BLaER1 treated with 17β-estradiol and CSF1 and Interleukin-3, amounts not matched to agents 10 nM and 100 nM (cell line): Measurements from ENCODE around the gene WWTR1.

ENCODE experiments used
- H3K27ac ChIP-seq, 11 experiments: shearing (Covaris generic); formaldehyde crosslinking; 2 replicates each; pipeline ENCODE4 v1.8.1; 2022
- H3K27me3 ChIP-seq, 11 experiments: shearing (Covaris generic); formaldehyde crosslinking; 2 replicates each; pipeline ENCODE4 v1.8.1; 2022
- H3K36me3 ChIP-seq, 11 experiments: shearing (Covaris generic); formaldehyde crosslinking; 2 replicates each; pipeline ENCODE4 v1.8.1; 2022
- H3K4me1 ChIP-seq, 10 experiments: shearing (Covaris generic); formaldehyde crosslinking; 2 replicates each; pipeline ENCODE4 v1.8.1; 2022
- H3K4me2 ChIP-seq, 11 experiments: shearing (Covaris generic); formaldehyde crosslinking; 2 replicates each; pipeline ENCODE4 v1.8.1; 2022
- H3K4me3 ChIP-seq, 10 experiments: shearing (Covaris generic); formaldehyde crosslinking; 2 replicates each; pipeline ENCODE4 v1.8.1; 2022
- H3K9ac ChIP-seq, 11 experiments: shearing (Covaris generic); formaldehyde crosslinking; 2 replicates each; pipeline ENCODE4 v1.8.1; 2022
- H3K9me3 ChIP-seq, 11 experiments: shearing (Covaris generic); formaldehyde crosslinking; replicated peaks in 1 of 11; 2 replicates each; pipeline ENCODE4 v1.8.1; 2022
- H4K20me1 ChIP-seq, 11 experiments: shearing (Covaris generic); formaldehyde crosslinking; 2 replicates each; pipeline ENCODE4 v1.8.1; 2022
- Cebpa-rat ChIP-seq, 11 experiments: shearing (Covaris generic); IDR thresholded peaks; 2 replicates each; pipeline ENCODE4 v1.8.1; 2022

WWTR1 gene

GRCh38 chr3:149579161-149579560, 78.7 kb downstream of the WWTR1 start:
- Histone ChIP-seq H4K20me1 (no peaks in the 10 kb centered on the region), H3K4me2 (peak overlapping the region in 10 of 11 experiments; percentile 16 to 76 (median 68); a peak in 16 of 22 replicates), H3K4me3 (no peak overlapping the region), H3K27ac (peak overlapping the region in 1 of 11 experiments; percentile 19; a peak in 1 of 22 replicates), H3K36me3 (no peaks in the 10 kb centered on the region), H3K27me3 (peaks cover 0 to 53% (median 0%) of the 10 kb centered on the region in 11 experiments; a peak in 4 of 22 replicates), H3K9me3 (no peaks in the 10 kb centered on the region), H3K4me1 (peaks cover 46 to 77% (median 63%) of the 10 kb centered on the region in 10 experiments), H3K9ac (no peak overlapping the region)
- no peak for TF ChIP-seq Cebpa-rat (IDR thresholded peaks at IDR 0.05)

GRCh38 chr3:149577801-149578200, 80.0 kb downstream of the WWTR1 start:
- Histone ChIP-seq H3K4me3 (no peak overlapping the region), H3K9ac (no peak overlapping the region), H3K27me3 (peaks cover 0 to 40% (median 0%) of the 10 kb centered on the region in 11 experiments; a peak in 3 of 22 replicates), H3K27ac (no peak overlapping the region), H4K20me1 (no peaks in the 10 kb centered on the region), H3K9me3 (no peaks in the 10 kb centered on the region), H3K4me2 (peak overlapping the region in 3 of 11 experiments; percentile 78 to 87 (median 87); a peak in 4 of 22 replicates), H3K36me3 (no peaks in the 10 kb centered on the region), H3K4me1 (peaks cover 54 to 90% (median 77%) of the 10 kb centered on the region in 10 experiments)
- TF ChIP-seq Cebpa-rat (IDR thresholded peaks at IDR 0.05) = no peak

GRCh38 chr3:149575961-149576564, 81.8 kb downstream of the WWTR1 start:
- peak overlapping the region; percentile 61 to 89 (median 73) for H3K4me2 ChIP-seq
- no peak for TF ChIP-seq Cebpa-rat (IDR thresholded peaks at IDR 0.05)
- peaks cover 0 to 41% (median 0%) of the 10 kb centered on the region in 11 experiments; a peak in 3 of 22 replicates for H3K27me3 ChIP-seq
- H3K4me3 ChIP-seq = peak overlapping the region in 4 of 10 experiments; percentile 0 to 22 (median 2); a peak in 1 of 20 replicates
- H3K4me1 ChIP-seq = peaks cover 62 to 95% (median 82%) of the 10 kb centered on the region in 10 experiments
- no peaks in the 10 kb centered on the region for H3K9me3 ChIP-seq
- H3K27ac ChIP-seq = peak overlapping the region in 8 of 11 experiments; percentile 2 to 70 (median 42); a peak in 15 of 22 replicates
- H4K20me1 ChIP-seq = no peaks in the 10 kb centered on the region
- no peaks in the 10 kb centered on the region for H3K36me3 ChIP-seq
- H3K9ac ChIP-seq = peak overlapping the region in 5 of 11 experiments; percentile 3 to 19 (median 7); a peak in 3 of 22 replicates

DNA sequence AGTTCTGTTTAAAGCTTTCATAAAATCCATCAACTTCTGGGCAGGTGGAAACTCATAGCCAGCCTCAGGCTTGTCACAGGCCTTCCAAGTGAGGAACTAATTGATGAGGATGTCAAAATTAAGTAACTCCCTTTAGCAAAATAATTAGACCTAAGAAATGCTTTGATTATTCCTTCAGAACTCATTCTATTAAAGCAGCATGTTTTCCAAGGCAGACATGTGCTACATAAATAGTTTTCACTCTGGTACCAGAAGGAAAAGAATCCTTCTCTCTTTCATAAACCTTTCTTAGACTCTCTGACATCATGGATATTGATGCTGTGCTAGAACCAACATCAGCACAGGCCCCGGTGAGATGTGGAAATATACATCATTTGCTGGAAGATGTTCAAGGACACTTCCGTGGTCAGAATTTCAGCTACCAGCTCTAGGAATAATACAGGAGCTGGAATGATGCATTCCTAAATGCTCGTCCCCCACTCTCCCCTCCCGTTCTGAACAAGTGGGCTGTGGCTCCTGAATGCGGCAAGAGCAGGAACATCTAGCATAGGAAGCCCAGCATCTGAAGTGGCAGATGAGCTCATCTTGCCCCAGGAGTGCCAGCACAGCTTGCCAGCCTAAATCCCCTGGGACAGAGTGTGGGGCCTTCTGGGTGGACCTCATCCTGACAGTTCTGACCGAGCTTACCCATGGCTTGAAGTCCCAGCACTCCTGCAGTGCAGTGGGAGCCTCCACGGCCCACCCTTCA, 82.4 kb downstream of the WWTR1 start:
- Histone ChIP-seq H3K4me1 (peaks cover 62 to 95% (median 82%) of the 10 kb centered on the region in 10 experiments), H4K20me1 (no peaks in the 10 kb centered on the region), H3K27ac (peak overlapping the region in 8 of 11 experiments; percentile 2 to 70 (median 42); a peak in 13 of 22 replicates), H3K9me3 (no peaks in the 10 kb centered on the region), H3K9ac (peak overlapping the region in 5 of 11 experiments; percentile 3 to 19 (median 7); a peak in 3 of 22 replicates), H3K36me3 (no peaks in the 10 kb centered on the region), H3K4me2 (peak overlapping the region; percentile 61 to 89 (median 73)), H3K4me3 (peak overlapping the region in 3 of 10 experiments; percentile 0 to 22 (median 1); a peak in 1 of 20 replicates), H3K27me3 (peaks cover 0 to 35% (median 0%) of the 10 kb centered on the region in 11 experiments; a peak in 3 of 22 replicates)
- no peak for TF ChIP-seq Cebpa-rat (IDR thresholded peaks at IDR 0.05)

- no peaks in the 10 kb centered on the region for H3K36me3 ChIP-seq
- H3K9ac ChIP-seq = peak overlapping the region in 1 of 11 experiments; percentile 22; a peak in 1 of 22 replicates
- peak overlapping the region in 6 of 11 experiments; percentile 24 to 60 (median 38); a peak in 10 of 22 replicates for H3K27ac ChIP-seq
- H3K4me1 ChIP-seq = peaks cover 53 to 75% (median 67%) of the 10 kb centered on the region in 10 experiments
- no peak overlapping the region for H3K4me3 ChIP-seq
- H3K27me3 ChIP-seq = peaks cover 0 to 13% (median 0%) of the 10 kb centered on the region in 11 experiments; a peak in 2 of 22 replicates
- H3K4me2 ChIP-seq = peak overlapping the region; percentile 42 to 89 (median 71)
- no peaks in the 10 kb centered on the region for H3K9me3 ChIP-seq
- H4K20me1 ChIP-seq = no peaks in the 10 kb centered on the region
- no peak for TF ChIP-seq Cebpa-rat (IDR thresholded peaks at IDR 0.05)
Observed at GRCh38 chr3:149572796-149573414, 84.9 kb downstream of the WWTR1 start.

- Histone ChIP-seq H3K4me1 (peaks cover 52 to 64% (median 59%) of the 10 kb centered on the region in 10 experiments), H3K27me3 (peaks cover 0 to 21% (median 0%) of the 10 kb centered on the region in 11 experiments; a peak in 2 of 22 replicates), H3K4me3 (no peak overlapping the region), H4K20me1 (no peaks in the 10 kb centered on the region), H3K36me3 (no peaks in the 10 kb centered on the region), H3K9me3 (no peaks in the 10 kb centered on the region), H3K4me2 (peak overlapping the region; percentile 42 to 89 (median 71); a peak in 21 of 22 replicates), H3K9ac (no peak overlapping the region), H3K27ac (no peak overlapping the region; a peak in 1 of 22 replicates)
- no peak for TF ChIP-seq Cebpa-rat (IDR thresholded peaks at IDR 0.05)
Observed at GRCh38 chr3:149571381-149571780, 86.4 kb downstream of the WWTR1 start.

DNA sequence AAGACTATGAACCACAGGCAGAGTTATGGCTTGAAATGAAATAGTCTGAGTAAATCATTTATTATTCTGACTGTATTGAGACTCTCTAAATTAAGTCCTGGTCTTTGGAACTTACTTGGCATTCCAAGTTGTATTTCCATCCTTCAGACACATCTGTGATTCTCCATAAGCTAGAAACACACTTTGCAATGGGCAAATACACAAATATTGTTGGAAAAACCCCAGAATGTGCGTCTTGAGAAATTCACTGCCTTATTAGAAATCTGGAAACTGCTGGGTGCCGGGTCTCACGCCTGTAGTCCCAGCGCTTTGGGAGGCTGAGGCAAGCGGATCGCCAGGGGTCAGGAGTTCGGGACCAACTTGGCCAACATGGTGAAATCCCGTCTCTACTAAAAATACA, 87.8 kb downstream of the WWTR1 start:
- no peak for TF ChIP-seq Cebpa-rat (IDR thresholded peaks at IDR 0.05)

DNA sequence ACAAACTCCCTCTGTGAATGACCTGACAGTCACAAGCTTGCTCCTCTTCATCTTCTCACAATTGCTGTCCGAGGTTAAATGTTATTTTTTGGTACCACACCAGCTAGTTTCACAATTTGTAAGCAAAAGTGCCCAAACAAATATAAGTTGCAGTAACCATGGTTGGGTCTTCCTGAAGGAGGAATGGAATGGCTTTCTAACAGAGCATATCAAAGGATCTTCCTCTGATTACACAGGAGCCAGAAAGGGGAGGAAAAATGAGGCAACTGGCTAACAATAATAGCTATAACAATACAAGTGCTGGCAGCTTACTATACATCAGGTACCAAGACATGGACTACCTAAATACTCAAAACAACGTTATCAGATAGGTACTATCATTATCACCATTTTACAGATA, 90.4 kb downstream of the WWTR1 start:
- Histone ChIP-seq H3K4me1 (peaks cover 17 to 24% (median 20%) of the 10 kb centered on the region in 10 experiments), H3K27ac (no peak overlapping the region), H3K27me3 (peaks cover 0 to 13% (median 0%) of the 10 kb centered on the region in 11 experiments; a peak in 1 of 22 replicates), H4K20me1 (no peaks in the 10 kb centered on the region), H3K36me3 (no peaks in the 10 kb centered on the region), H3K4me2 (no peak overlapping the region), H3K9ac (no peak overlapping the region), H3K4me3 (no peak overlapping the region), H3K9me3 (no peaks in the 10 kb centered on the region)
- no peak for TF ChIP-seq Cebpa-rat (IDR thresholded peaks at IDR 0.05)

More for the DNA sequence above, 87.8 kb downstream of the WWTR1 start:
- Histone ChIP-seq H3K9me3 (no peaks in the 10 kb centered on the region), H3K4me1 (peaks cover 38 to 50% (median 46%) of the 10 kb centered on the region in 10 experiments), H3K4me3 (no peak overlapping the region), H3K4me2 (no peak overlapping the region; a peak in 1 of 22 replicates), H3K27me3 (peaks cover 0 to 15% (median 0%) of the 10 kb centered on the region in 11 experiments; a peak in 1 of 22 replicates), H3K27ac (no peak overlapping the region), H4K20me1 (no peaks in the 10 kb centered on the region), H3K36me3 (no peaks in the 10 kb centered on the region), H3K9ac (no peak overlapping the region)
